ENCODE data around the gene MAP1LC3C. TPM values are rescaled to one million over a fixed set of nuclear protein-coding genes. Genes with fewer than 3 reads are reported as not detected.

The MAP1LC3C gene
- total RNA-seq (2014; rRNA removed) (not detected in 2 replicates), Bru-seq, nascent RNA (percentile 13 among the genes with signal in this experiment), BruChase-seq, experiment 1, labeled RNA remaining after a 6-hour chase (percentile 13 among the genes with signal in this experiment), BruChase-seq, experiment 2, labeled RNA remaining after a 2-hour chase (not detected)
- long read RNA-seq = 0 reads

DNA sequence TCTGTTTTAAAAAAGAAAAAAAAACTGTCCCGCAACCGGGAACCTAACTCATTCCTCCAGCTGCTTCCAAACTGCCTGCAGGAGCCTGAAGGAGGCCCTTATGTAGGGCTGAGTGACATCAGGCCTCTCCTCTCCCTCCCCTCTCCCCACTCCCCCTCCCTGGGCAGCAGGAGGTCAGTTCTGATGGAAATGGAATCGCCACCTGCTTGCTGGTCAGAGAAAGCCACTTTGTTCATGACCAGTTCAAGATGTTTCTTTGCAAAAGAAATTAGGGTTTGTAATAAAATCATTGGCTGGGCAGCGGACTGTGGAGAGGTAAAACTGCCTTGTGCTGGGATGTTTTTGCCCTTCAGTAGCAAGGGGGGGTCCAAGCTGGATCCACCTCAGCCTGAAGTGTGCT is at the start of gene MAP1LC3C:
MAP1LC3C (minus strand) TSS at position 73 of the 400 bp plus-strand sequence. CDS start 90 bp downstream, outside the sequence.
- ChIA-PET CTCF (no interaction called here), POLR2A (ENCODE audit: unreplicated experiment) (no interaction called here)
- Histone ChIP-seq H3K27me3 (ENCODE audit: low read length) (no peaks in the 10 kb centered on the region), H3K9me2 (replicated peaks; ENCODE audit: low read length) (no peaks in the 10 kb centered on the region), H3K4me1 (ENCODE audit: insufficient read depth, low read length) (peaks cover 19% of the 10 kb centered on the region), H3K4me3 (ENCODE audit: low read length) (peak within 1 kb of the TSS; percentile 22; the same call in 1 of the 2 replicates), H3K79me2 (ENCODE audit: low read length) (no peaks in the 10 kb centered on the region), H3K36me3 (ENCODE audit: low read depth, low read length) (no peaks in the 10 kb centered on the region), H3K27ac (ENCODE audit: low read length) (peak within 1 kb of the TSS; percentile 32; the same call in 1 of the 2 replicates), H3K9me3 (ENCODE audit: low read length) (no peaks in the 10 kb centered on the region), H2AFZ (ENCODE audit: low read length) (peak within 1 kb of the TSS; percentile 77), H3F3A (ENCODE audit: low read length, unreplicated experiment) (no peaks in the 10 kb centered on the region), H3K9ac (ENCODE audit: low read length) (no peak within 1 kb of the TSS), H3K4me2 (ENCODE audit: low read length) (peak within 1 kb of the TSS; percentile 55), H4K20me1 (ENCODE audit: low read length) (no peaks in the 10 kb centered on the region)
- intact Hi-C loops (cut with micrococcal nuclease) = no loop called here
- DNase-seq (no peak), ATAC-seq (no peak; the same call in 1 of the 2 replicates)
- BruUV-seq (replicated peaks) = no TSS peak
- TF ChIP-seq, protein P1, sequence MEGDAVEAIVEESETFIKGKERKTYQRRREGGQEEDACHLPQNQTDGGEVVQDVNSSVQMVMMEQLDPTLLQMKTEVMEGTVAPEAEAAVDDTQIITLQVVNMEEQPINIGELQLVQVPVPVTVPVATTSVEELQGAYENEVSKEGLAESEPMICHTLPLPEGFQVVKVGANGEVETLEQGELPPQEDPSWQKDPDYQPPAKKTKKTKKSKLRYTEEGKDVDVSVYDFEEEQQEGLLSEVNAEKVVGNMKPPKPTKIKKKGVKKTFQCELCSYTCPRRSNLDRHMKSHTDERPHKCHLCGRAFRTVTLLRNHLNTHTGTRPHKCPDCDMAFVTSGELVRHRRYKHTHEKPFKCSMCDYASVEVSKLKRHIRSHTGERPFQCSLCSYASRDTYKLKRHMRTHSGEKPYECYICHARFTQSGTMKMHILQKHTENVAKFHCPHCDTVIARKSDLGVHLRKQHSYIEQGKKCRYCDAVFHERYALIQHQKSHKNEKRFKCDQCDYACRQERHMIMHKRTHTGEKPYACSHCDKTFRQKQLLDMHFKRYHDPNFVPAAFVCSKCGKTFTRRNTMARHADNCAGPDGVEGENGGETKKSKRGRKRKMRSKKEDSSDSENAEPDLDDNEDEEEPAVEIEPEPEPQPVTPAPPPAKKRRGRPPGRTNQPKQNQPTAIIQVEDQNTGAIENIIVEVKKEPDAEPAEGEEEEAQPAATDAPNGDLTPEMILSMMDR (conservative IDR thresholded peaks at IDR 0.05; ENCODE audit: low read depth, low read length) = no peak
- no peak for TF ChIP-seq EZH2phosphoT487 (IDR thresholded peaks at IDR 0.05; ENCODE audit: borderline replicate concordance, low read length)
- TF ChIP-seq EZH2 (IDR thresholded peaks at IDR 0.05; ENCODE audit: low read length, unreplicated experiment) = no peak

DNA sequence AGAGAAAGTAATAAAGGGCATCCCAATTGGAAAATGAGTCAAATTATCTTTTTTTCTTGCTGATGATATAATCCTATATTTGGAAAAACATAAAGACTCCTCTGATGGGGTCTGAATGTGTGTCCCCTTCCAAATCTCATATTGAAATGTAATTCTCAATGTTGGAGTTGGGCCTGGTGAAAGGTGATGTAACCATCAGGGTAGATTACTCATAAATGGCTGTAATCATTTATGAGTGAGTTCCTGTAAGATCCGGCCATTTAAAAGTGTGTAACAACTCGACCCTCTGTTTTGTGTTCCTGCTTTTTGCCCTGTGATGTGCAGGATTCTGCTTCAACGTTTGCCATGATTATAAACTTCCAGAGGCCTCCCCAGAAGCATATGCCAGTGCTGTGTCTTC is 44.3 kb upstream of the MAP1LC3C start:
- ChIA-PET CTCF (no interaction called here), POLR2A (ENCODE audit: unreplicated experiment) (no interaction called here)
- DNase-seq = no peak
- H3K27me3 ChIP-seq (ENCODE audit: low read length) = peaks cover 20% of the 10 kb centered on the region
- no peak overlapping the region for H3K27ac ChIP-seq (ENCODE audit: low read length)
- no peak overlapping the region for H3K4me3 ChIP-seq (ENCODE audit: low read length)
- no peak overlapping the region for H3K9ac ChIP-seq (ENCODE audit: low read length)
- no peaks in the 10 kb centered on the region for H3K36me3 ChIP-seq (ENCODE audit: low read depth, low read length)
- H2AFZ ChIP-seq (ENCODE audit: low read length) = no peak overlapping the region
- TF ChIP-seq, protein P1 (conservative IDR thresholded peaks at IDR 0.05; ENCODE audit: low read depth, low read length) = no peak
- no peak for TF ChIP-seq EZH2phosphoT487 (IDR thresholded peaks at IDR 0.05; ENCODE audit: borderline replicate concordance, low read length)
- no peak for TF ChIP-seq EZH2 (IDR thresholded peaks at IDR 0.05; ENCODE audit: low read length, unreplicated experiment)
- no TSS peak for BruUV-seq (replicated peaks)
- no peaks in the 10 kb centered on the region for H3F3A ChIP-seq (ENCODE audit: low read length, unreplicated experiment)
- no peaks in the 10 kb centered on the region for H3K4me1 ChIP-seq (ENCODE audit: insufficient read depth, low read length)
- ATAC-seq = no peak
- no peaks in the 10 kb centered on the region for H4K20me1 ChIP-seq (ENCODE audit: low read length)
- H3K9me2 ChIP-seq (replicated peaks; ENCODE audit: low read length) = no peaks in the 10 kb centered on the region
- H3K9me3 ChIP-seq (ENCODE audit: low read length) = no peaks in the 10 kb centered on the region
- no peak overlapping the region for H3K4me2 ChIP-seq (ENCODE audit: low read length)
- intact Hi-C loops (cut with micrococcal nuclease) = no loop called here
- H3K79me2 ChIP-seq (ENCODE audit: low read length) = no peaks in the 10 kb centered on the region

DNA sequence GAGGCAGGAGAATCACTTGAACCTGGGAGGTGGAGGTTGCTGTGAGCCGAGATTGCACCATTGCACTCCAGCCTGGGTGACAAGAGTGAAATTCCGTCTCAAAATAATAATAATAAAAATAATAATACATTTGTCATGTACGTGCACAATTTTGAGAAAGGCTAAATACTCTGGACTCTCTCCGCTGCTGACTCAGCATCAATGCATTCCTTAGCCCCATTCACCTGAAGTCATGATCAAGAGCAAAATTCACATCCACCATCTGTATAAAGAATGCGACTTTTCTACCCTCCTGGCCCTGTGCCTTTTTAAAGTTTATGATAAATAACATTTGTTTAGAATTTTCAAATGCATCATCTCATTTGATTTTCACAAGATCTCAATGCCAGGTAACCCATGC is 35.5 kb upstream of the MAP1LC3C start:
- ChIA-PET POLR2A (ENCODE audit: unreplicated experiment) (interaction anchor here (0.6 kb wide), 1 partner anchor 140 kb away, joined by 5 read pairs; no protein-coding TSS in a partner anchor), CTCF (no interaction called here)
- DNase-seq = no peak
- TF ChIP-seq, protein P1 (conservative IDR thresholded peaks at IDR 0.05; ENCODE audit: low read depth, low read length) = no peak
- TF ChIP-seq EZH2 (IDR thresholded peaks at IDR 0.05; ENCODE audit: low read length, unreplicated experiment) (no peak), EZH2phosphoT487 (IDR thresholded peaks at IDR 0.05; ENCODE audit: borderline replicate concordance, low read length) (no peak)
- Histone ChIP-seq H3K4me1 (ENCODE audit: insufficient read depth, low read length) (no peaks in the 10 kb centered on the region), H3K9ac (ENCODE audit: low read length) (no peak overlapping the region), H2AFZ (ENCODE audit: low read length) (no peak overlapping the region), H3K9me3 (ENCODE audit: low read length) (no peaks in the 10 kb centered on the region), H4K20me1 (ENCODE audit: low read length) (no peaks in the 10 kb centered on the region), H3K27ac (ENCODE audit: low read length) (no peak overlapping the region), H3K36me3 (ENCODE audit: low read depth, low read length) (no peaks in the 10 kb centered on the region), H3K27me3 (ENCODE audit: low read length) (peaks cover 63% of the 10 kb centered on the region), H3K9me2 (replicated peaks; ENCODE audit: low read length) (no peaks in the 10 kb centered on the region), H3K4me2 (ENCODE audit: low read length) (no peak overlapping the region), H3K4me3 (ENCODE audit: low read length) (no peak overlapping the region), H3K79me2 (ENCODE audit: low read length) (no peaks in the 10 kb centered on the region), H3F3A (ENCODE audit: low read length, unreplicated experiment) (no peaks in the 10 kb centered on the region)
- ATAC-seq = no peak
- no TSS peak for BruUV-seq (replicated peaks)
- intact Hi-C loops (cut with micrococcal nuclease) = no loop called here
